Measurements from ENCODE around the gene WT1. TPM values are rescaled to one million over a fixed set of nuclear protein-coding genes. Genes with fewer than 3 reads are reported as not detected.

The WT1 gene
- total RNA-seq, 4 donors from 2014 or later: not detected

GRCh38 chr11:32430568-32431381, 4.6 kb downstream of the WT1 start:
- no peak overlapping the region for H3K27ac ChIP-seq
- intact Hi-C loops (cut with DNase I; ENCODE audit: low total_unique reads): no loop called here
- TF ChIP-seq POLR2A (IDR thresholded peaks at IDR 0.05): no peak
- TF ChIP-seq CTCF (IDR thresholded peaks at IDR 0.05 in 4 of 5, conservative IDR thresholded peaks at IDR 0.05 in 1 of 5): no peak
- H3K4me3 ChIP-seq: no peak overlapping the region
- H3K27me3 ChIP-seq: peaks cover 52 to 94% (median 92%) of the 10 kb centered on the region in 3 donors
- ATAC-seq (no peak), DNase-seq (no peak)
- H3K9me3 ChIP-seq: no peaks in the 10 kb centered on the region
- H3K36me3 ChIP-seq: no peaks in the 10 kb centered on the region
- in situ Hi-C loops (cut with MboI; ENCODE audit: low sequenced_read_pairs in 4 of 4): no loop called here
- peaks cover 0 to 1% of the 10 kb centered on the region in 2 donors for H3K4me1 ChIP-seq

GRCh38 chr11:32429477-32429876, 5.9 kb downstream of the WT1 start:
- Histone ChIP-seq H3K4me1 (no peaks in the 10 kb centered on the region), H3K36me3 (no peaks in the 10 kb centered on the region), H3K9me3 (no peaks in the 10 kb centered on the region), H3K27me3 (peaks cover 46 to 88% (median 85%) of the 10 kb centered on the region in 3 donors), H3K27ac (no peak overlapping the region), H3K4me3 (no peak overlapping the region)
- intact Hi-C loops (cut with DNase I; ENCODE audit: low total_unique reads): no loop called here
- DNase-seq (no peak), ATAC-seq (no peak)
- in situ Hi-C loops (cut with MboI; ENCODE audit: low sequenced_read_pairs in 4 of 4): no loop called here
- TF ChIP-seq CTCF (IDR thresholded peaks at IDR 0.05 in 4 of 5, conservative IDR thresholded peaks at IDR 0.05 in 1 of 5) (no peak), POLR2A (IDR thresholded peaks at IDR 0.05) (no peak)

DNA sequence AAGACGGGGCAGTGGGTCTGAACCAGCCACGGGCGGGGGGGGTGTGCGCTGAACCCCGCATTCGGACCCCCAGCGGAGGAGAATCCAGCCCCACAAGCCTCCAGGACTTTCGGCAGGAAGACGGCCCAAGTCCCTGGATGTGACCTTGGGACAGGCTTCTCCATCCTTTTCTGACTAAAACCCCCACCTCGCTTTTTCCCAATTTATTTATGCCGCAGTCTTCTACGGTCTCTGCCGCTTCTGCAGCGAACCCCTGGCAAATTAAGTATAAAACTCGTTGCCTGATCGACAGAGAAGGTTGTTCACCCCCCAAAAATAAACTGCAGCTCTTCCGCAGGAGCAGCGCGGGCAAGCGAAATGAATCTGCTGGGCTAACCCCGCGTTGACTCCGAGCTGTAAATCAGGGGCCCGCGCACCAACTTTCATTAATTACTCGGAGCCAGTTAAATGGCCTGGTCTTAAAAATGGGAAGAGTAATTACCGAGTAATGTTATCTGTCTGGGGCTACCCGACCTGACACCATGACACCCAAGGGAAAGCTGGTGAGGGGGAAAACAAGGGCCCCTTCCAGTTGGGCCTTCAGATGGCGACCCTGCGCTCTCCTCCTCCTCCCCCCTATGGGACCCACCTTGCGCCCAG, 6.6 kb downstream of the WT1 start:
- DNase-seq: no peak
- H3K9me3 ChIP-seq: no peaks in the 10 kb centered on the region
- H3K27ac ChIP-seq: no peak overlapping the region
- H3K4me3 ChIP-seq: no peak overlapping the region
- in situ Hi-C loops (cut with MboI; ENCODE audit: low sequenced_read_pairs in 4 of 4): no loop called here
- intact Hi-C loops (cut with DNase I; ENCODE audit: low total_unique reads): no loop called here
- peaks cover 39 to 81% (median 78%) of the 10 kb centered on the region in 3 donors for H3K27me3 ChIP-seq
- H3K4me1 ChIP-seq: no peaks in the 10 kb centered on the region
- TF ChIP-seq CTCF (IDR thresholded peaks at IDR 0.05 in 4 of 5, conservative IDR thresholded peaks at IDR 0.05 in 1 of 5): no peak
- TF ChIP-seq POLR2A (IDR thresholded peaks at IDR 0.05): no peak
- H3K36me3 ChIP-seq: no peaks in the 10 kb centered on the region
- ATAC-seq: no peak

GRCh38 chr11:32427935-32428664, 7.2 kb downstream of the WT1 start:
- DNase-seq (no peak), ATAC-seq (no peak)
- Histone ChIP-seq H3K9me3 (no peaks in the 10 kb centered on the region), H3K27me3 (peaks cover 32 to 74% (median 72%) of the 10 kb centered on the region in 3 donors), H3K4me1 (no peaks in the 10 kb centered on the region), H3K27ac (no peak overlapping the region), H3K4me3 (no peak overlapping the region), H3K36me3 (no peaks in the 10 kb centered on the region)
- TF ChIP-seq CTCF (IDR thresholded peaks at IDR 0.05 in 4 of 5, conservative IDR thresholded peaks at IDR 0.05 in 1 of 5) (no peak), POLR2A (IDR thresholded peaks at IDR 0.05) (no peak)
- intact Hi-C loops (cut with DNase I; ENCODE audit: low total_unique reads): no loop called here
- in situ Hi-C loops (cut with MboI; ENCODE audit: low sequenced_read_pairs in 4 of 4): no loop called here

All from gastrocnemius medialis (tissue), 4 donors.